ENCODE data around the gene CELSR1.

CELSR1 gene

GRCh38 chr22:46449116-46449691 is 88.2 kb downstream of the CELSR1 start:
- no peak for DNase-seq (ENCODE audit: low read depth, low spot score)

DNA sequence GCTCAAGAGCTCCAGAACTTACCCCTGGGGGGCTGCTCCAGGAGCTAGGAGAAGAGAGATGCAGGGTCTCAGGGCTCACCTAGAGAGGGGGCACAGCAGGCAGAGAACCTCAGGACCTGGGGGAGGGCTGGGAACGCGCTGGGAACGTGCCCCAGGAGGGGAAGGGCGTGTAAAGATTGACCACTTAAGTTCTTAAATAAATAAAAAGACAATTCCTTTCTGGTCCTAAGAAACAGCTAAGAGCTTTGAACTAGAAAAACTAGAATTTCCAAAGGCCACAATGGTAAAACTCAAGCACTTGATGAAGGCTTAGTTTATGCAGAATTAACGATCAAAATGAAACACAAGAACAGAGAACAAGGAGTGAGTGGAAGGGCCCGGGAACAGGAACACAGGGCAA is 89.1 kb downstream of the CELSR1 start:
- DNase-seq (ENCODE audit: low read depth, low spot score) = no peak

- DNase-seq (ENCODE audit: low read depth, low spot score) = no peak
Observed at GRCh38 chr22:46447906-46448305, 89.5 kb downstream of the CELSR1 start.

- DNase-seq (ENCODE audit: low read depth, low spot score) = no peak
Observed at GRCh38 chr22:46446799-46447198, 90.6 kb downstream of the CELSR1 start.

DNA sequence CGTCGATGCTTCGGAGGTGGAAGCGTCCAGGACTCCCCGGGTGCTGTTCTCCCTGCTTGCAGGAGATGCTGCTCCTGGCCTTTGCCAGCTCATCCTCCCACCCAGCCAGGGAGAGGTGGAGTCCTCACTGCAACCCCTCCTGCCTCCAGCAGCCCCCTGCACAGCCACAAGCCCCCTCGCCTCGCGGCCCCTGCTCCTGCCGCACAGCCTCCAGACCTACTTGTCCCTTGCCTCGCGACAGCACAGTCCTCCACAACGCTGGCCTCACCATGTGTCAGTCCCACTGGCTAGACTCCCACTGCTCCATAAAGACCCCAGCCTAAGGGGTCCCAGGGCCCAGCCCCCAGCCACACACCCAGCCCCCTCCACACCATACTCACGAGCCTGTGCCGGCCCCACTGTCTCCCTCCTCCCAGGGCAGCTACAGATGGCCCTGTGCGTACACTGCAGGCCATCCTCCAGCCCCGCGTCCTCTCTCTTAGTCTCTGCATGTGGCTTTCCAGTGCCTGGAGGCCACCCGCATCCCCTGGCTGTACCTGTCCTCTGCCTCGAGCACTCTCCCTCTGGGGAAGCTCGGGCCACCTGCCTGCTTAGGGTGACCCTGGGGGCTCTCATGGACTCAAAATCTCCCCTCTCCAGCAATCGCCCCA is 91.5 kb downstream of the CELSR1 start:
- no peak for DNase-seq (ENCODE audit: low read depth, low spot score)

DNA sequence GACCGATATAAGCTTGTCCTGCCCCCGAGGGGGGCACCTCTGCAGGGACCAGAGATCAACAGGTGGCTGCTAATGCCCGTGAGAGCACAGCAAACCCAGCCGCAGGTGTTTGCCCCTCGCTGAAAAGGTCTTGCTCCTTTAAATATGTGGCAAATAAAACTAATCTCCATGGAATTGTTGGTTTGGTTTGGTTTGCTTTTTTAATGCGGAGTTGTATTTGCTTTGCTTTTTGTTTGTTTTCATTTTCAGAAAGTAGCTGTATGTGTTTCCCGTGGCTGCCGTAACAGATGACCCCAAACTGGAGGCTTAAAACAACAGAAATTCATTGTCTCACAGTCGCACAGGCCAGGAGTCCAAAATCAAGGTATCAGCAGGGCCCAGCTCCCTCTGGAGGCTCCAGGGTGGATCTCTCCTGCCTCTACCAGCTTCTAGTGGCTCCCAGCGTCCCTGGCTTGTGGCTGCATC is 93.0 kb downstream of the CELSR1 start:
- peak; percentile 26 for DNase-seq (ENCODE audit: low read depth, low spot score)

DNA sequence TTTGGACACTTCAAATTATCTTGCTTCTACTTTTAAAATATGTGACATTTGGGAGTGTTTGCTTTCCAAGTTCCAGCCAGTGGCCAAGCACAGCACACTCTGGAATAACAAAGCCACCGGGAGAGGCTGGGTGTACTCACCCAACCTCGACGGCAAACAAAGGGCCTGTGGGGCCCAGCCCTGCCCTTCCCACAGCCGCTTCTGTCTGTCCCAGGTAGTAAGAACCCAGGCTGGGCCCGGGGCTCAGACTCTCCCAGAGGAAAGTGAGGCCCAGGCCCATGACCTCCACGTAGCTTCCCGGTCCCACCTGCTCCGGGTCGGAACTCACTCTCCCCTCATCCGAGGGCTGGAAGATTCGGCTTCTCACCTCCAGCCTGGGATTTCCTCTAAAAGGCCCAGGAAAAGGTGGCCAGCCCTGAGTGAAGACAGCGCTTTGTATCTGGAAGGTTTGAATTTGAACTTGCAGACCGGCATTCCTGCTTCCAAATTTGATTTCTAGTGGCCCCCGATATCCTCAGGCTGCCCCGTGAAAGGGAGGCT is 93.5 kb downstream of the CELSR1 start:
- DNase-seq (ENCODE audit: low read depth, low spot score) = no peak

GRCh38 chr22:46442217-46442853 is 95.1 kb downstream of the CELSR1 start:
- no peak for DNase-seq (ENCODE audit: low read depth, low spot score)

DNA sequence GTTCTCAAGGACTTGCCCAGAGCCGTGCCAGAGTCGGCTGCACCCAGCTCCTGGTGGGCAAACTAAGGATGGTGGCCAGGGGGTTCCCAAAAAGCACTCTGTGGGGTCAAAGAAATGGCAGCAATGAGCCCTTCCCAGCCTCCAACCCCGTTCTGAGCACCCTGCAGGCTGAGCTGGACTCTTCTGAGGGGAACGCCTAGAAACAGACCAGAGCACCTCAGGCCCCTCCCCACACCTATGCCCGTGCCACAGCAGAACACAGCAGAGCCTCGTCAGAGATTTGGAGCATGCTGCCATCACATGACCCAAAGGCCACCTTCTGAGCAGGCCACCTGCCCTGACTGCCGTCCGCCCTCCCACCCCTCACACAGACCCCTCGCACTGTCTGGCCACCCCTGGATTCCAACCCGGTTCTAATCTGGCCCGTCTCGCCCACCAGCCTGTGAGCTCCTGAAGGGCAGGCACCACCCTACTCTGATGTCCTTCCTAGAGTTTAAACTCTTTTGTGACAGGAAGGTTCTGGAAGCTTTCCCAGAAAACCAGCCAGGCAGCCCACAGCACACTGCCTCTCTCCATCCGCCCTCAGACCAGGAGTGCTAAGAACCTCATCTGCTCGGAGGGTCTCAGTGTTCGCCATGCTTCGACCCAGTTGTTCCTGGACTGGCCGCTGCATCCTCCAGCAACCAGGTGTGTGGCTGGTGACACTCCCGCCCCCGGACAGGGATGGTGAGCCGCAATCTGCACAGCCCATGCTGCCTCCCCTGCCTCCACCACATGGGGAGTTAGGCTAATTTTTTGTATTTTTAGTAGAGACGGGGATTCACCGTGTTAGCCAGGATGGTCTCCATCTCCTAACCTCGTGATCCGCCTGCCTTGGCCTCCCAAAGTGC is 97.6 kb downstream of the CELSR1 start:
- DNase-seq (ENCODE audit: low read depth, low spot score) = no peak

- no peak for DNase-seq (ENCODE audit: low read depth, low spot score)
Observed at GRCh38 chr22:46439111-46439510, 98.3 kb downstream of the CELSR1 start.

- DNase-seq (ENCODE audit: low read depth, low spot score) = no peak
Observed at GRCh38 chr22:46437671-46438440, 99.6 kb downstream of the CELSR1 start.

- DNase-seq (ENCODE audit: low read depth, low spot score) = no peak
Observed at GRCh38 chr22:46436595-46437175, 100.7 kb downstream of the CELSR1 start.

GRCh38 chr22:46433318-46433717 is 104.1 kb downstream of the CELSR1 start:
- no peak for DNase-seq (ENCODE audit: low read depth, low spot score)

- no peak for DNase-seq (ENCODE audit: low read depth, low spot score)
Observed at GRCh38 chr22:46432164-46433068, 105.0 kb downstream of the CELSR1 start.

DNA sequence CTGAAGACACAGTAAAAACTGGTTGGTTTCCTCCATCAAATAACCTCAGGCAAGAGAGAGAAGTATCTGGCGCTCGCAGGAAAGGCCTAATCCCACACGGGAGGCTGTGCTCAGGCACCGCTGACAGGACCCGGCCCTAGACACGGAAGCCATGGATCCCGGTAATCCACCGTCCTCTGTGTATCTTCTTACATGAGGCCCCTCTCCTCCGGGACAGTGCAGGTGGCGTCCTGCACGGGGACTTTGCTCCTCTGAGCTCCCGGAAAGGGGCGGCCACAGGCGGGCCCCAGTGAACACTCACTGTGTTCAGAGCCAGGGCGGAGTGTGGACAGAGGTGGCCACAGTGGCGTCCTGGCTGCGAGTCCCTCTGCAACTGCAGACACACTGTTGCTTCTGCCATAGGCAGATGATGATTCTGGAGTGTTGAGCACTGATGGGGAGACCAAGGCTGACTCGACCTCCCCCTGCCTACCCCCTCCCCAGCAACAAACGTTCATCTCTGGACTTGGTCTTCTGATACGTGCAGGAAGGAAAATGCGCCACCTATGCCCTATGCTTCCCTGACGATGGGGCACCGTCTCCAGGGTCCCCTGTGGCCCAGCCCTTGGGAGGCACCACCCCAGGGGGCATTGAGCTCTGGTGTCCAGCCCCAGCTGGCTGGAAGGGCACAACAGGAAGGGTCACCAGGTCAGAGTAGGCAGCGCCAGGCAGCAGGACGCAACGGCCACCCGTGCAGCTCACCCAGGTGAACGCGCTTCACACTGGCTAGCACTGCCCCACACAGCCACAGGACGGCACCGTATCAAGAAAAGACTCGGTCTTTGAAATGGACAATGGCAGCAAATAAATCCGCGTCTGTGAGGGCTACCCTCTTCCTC is 106.2 kb downstream of the CELSR1 start:
- no peak for DNase-seq (ENCODE audit: low read depth, low spot score)

GRCh38 chr22:46429325-46429853 is 108.0 kb downstream of the CELSR1 start:
- DNase-seq (ENCODE audit: low read depth, low spot score) = no peak

DNA sequence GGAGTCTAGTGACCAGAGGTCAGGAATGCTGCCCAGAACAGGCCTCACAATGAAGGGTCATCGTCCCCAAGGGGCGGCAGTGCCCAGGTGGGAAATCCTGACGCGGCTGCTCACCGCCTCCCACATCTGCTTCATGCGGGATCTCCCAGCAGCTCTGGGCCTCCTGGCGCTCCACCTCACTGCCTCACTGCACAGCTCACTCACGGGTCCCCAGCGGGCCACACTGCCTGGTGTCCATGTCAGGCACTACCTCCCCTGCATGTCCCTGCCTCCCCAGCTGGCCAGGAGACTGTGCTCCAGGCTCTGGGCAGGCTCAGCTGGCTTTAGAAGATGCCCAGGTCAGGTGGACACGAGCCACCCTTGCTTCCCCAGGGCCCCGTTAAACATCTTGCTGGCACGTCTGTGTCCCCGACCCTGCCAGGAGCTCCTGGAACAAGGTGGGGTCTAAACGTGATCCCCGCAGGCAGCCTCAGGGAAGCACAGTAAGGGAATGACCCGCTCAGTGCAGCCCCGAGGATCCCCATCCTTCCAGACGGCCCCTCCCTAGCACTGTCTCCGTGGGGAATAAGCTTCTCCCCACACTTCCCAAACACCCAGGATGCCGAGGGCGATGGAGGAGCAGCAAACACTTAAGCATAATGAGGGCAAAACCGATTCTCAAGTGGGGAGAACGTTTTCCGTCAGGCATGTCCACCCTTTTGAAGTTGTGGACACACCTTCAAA is 108.7 kb downstream of the CELSR1 start:
- DNase-seq (ENCODE audit: low read depth, low spot score) = no peak

- no peak for DNase-seq (ENCODE audit: low read depth, low spot score)
Observed at GRCh38 chr22:46428171-46428570, 109.2 kb downstream of the CELSR1 start.

Data from brain pericyte (primary cell).